HFF-Myc (cell line): ENCODE data around the gene MARK4.

Experiments
- DNase-seq: peaks from one replicate; pipeline ENCODE4 v3.0.0-alpha.2; 2011; ENCODE audit warnings: low read depth; ENCODE audit errors: extremely low read depth
- H3K4me3 ChIP-seq: replicated peaks from 2 replicates; pipeline ENCODE4 v1.5.1; 2011; ENCODE audit warnings: low read depth, mild to moderate bottlenecking, control low read depth, low read length
- CTCF ChIP-seq: IDR thresholded peaks from 2 replicates; pipeline ENCODE4 v1.5.1; 2012; ENCODE audit warnings: mild to moderate bottlenecking, low read depth, low read length, control low read depth; ENCODE audit errors: missing control alignments

MARK4 gene

DNA sequence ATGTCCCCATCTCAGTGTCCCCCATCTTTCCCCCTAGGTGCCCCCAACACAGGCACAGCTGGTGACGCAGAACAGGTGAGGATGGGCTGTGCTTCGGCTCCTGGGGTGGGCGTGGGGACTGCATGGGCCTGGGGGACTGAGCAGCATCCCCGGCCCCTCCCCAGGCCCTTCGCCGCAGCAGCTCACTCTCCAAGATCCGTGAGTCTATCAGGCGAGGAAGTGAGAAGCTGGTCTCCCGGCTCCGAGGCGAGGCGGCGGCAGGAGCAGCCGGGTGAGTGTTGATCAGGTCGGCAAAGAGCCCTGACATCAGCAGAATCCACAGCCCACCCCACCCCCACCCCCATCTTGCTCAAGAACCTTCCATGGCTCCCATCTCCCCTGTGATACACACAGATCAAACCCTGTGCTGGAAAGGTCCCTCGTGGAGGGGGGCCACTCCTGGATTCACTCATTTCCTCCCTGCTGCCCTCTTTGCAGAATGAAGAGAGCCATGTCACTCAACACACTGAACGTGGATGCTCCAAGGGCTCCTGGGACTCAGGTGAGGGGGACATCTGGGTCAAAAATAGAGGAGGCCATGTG lies 99.5 kb downstream of the MARK4 start:
- DNase-seq: no peak
- H3K4me3 ChIP-seq: no peak overlapping the region
- no peak for TF ChIP-seq CTCF

GRCh38 chr19:45351401-45351952 lies 100.4 kb downstream of the MARK4 start:
- DNase-seq: no peak
- no peak for TF ChIP-seq CTCF
- no peak overlapping the region for H3K4me3 ChIP-seq

DNA sequence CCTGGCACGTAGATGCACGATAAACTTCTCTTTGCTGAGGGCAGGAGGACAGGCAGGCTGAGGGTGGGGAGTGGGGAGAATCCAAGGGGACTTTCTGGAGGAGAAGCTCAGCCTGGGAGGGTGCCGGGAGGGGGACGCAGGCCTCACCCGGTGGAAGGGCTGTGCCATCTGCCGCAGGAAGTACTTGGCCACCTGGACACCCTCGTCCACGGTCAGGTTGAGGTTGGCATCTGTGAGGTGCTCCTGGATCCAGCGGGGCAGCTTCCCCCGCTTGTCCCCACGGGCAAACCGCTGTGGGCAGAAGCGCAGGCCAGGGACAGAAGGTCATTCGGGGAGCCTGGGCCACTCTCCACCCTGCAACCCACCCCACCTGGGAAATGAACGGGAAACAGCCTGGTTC lies 101.0 kb downstream of the MARK4 start:
- DNase-seq: no peak
- no peak overlapping the region for H3K4me3 ChIP-seq
- TF ChIP-seq CTCF: no peak

DNA sequence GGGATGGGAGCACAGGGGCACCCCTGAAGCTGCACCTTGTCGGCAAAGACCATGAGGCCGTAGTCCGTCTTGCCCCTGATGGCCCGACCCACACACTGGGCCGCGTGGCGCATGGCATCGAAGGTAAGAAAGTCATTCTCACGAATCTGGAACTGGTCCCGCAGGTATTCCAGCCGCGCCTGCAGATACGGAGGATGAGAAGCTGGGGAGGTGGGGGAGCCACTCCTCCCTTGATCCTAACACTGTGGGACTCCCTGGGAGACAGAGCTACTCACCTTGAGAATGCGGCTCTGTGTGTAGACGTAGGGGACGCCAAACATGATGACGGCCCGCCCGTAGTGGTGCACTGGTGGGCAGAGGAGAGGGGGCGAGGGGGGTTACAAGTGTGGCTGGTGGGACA lies 101.4 kb downstream of the MARK4 start:
- no peak for TF ChIP-seq CTCF
- DNase-seq: no peak

DNA sequence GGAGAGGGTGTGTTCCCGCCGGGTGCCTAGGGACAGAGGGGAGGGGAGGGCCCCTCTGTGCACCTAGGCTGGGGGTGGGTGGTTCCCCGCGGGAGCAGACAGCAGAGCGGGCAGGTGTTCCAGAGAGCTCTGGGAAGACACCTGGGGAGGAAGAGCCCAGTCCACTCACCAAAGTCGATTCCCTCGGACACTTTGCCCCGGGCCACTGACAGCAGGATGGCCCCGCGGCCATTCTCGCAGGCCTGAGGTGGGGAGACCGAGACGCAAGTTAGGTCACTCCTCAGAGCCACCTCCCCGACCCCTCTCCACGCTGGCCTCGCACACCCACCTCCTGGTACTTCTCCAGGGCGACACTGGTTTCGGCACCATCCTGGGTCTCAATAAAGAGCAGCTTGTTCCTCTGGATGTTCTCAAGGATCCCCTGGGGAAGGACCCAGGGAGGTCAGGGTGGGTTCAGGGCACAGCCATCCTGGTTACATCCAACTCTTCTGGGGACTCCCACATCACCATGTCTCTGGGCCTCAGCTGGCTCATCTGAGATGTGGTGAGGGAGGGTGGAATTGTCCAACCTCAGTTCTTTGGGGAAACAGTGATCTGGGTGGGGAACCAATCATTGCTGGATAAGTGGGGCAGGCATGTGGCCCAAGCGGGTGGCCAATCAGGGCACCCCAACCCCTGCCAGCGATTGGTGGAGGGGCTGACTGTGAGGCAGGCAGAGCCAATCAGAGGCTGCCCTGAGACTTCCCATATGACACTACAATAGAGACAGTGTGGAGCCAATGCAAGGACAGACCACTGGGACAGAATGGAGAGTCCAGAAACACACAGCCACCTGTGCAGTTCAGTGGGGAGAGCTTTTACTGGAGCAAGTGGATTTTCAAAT lies 102.1 kb downstream of the MARK4 start:
- no peak for DNase-seq
- H3K4me3 ChIP-seq: no peak overlapping the region
- no peak for TF ChIP-seq CTCF

More for the DNA sequence above, 101.4 kb downstream of the MARK4 start:
- H3K4me3 ChIP-seq: no peak overlapping the region

DNA sequence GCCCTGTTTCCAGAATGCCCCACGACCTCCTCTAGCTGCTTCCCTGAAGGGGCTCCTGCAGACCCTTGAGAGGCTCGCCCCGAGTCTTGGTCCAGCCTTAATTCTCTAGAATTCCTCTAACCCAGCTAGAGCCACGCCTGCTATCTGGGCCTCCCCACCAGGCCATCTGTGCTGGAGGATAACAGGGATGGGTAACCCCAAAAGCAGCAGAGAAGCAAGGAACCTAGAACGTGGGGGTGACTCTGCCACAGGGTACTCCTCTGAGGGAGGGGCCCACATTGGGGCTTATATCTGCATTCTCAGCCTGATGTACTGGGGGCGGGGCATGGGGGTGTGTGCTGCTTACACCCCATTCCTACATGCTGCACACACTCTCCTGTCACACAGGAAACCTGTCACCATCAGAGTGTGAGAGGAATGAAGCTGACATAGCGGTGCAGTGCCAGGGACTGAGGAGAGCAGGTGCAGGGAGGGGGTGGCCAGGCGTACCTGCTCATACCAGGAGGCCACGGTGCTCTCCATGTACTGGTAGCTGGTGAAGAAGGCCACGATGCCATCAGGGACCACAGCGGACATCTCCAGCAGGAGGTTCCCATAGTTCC lies 103.3 kb downstream of the MARK4 start:
- DNase-seq: no peak
- H3K4me3 ChIP-seq: no peak overlapping the region
- no peak for TF ChIP-seq CTCF
